ENCODE data around the gene FCHO1. TPM values are rescaled to one million over a fixed set of nuclear protein-coding genes. Genes with fewer than 3 reads are reported as not detected.

Gene FCHO1
- total RNA-seq, 4 donors from 2014 or later, result 32.6 to 48.2 (median 35.7) TPM

GRCh38 chr19:17716309-17716929 is 34.9 kb upstream of the FCHO1 start:
- H3K27ac ChIP-seq, result no peak overlapping the region

GRCh38 chr19:17718550-17718946 is 32.7 kb upstream of the FCHO1 start:
- no peaks in the 10 kb centered on the region for H3K9me3 ChIP-seq
- peaks cover 47% of the 10 kb centered on the region for H3K4me1 ChIP-seq
- H3K4me3 ChIP-seq, result no peak overlapping the region
- H3K27ac ChIP-seq, result no peak overlapping the region
- peaks cover 7% of the 10 kb centered on the region for H3K36me3 ChIP-seq
- DNase-seq (ENCODE audit: low spot score in 2 of 2), result no peak
- no peaks in the 10 kb centered on the region for H3K27me3 ChIP-seq
- TF ChIP-seq POLR2A (IDR thresholded peaks at IDR 0.05), result no peak
- 78% methylated on average over 4 of the region's 4 CpGs for WGBS

More at GRCh38 chr19:17716309-17716929, 34.9 kb upstream of the FCHO1 start:
- H3K36me3 ChIP-seq, result no peaks in the 10 kb centered on the region
- H3K27me3 ChIP-seq, result no peaks in the 10 kb centered on the region
- TF ChIP-seq POLR2AphosphoS5 (IDR thresholded peaks at IDR 0.05) (no peak), EP300 (IDR thresholded peaks at IDR 0.05) (no peak), CTCF (IDR thresholded peaks at IDR 0.05) (no peak), POLR2A (IDR thresholded peaks at IDR 0.05) (no peak)
- peaks cover 34% of the 10 kb centered on the region for H3K4me1 ChIP-seq
- 72% methylated on average over 4 of the region's 4 CpGs for WGBS
- H3K4me3 ChIP-seq, result no peak overlapping the region
- DNase-seq (ENCODE audit: low spot score in 2 of 2), result no peak
- no peaks in the 10 kb centered on the region for H3K9me3 ChIP-seq

- no peak for DNase-seq (ENCODE audit: low spot score in 2 of 2)
- Histone ChIP-seq H3K27ac (peak within 1 kb of the TSS; percentile 56), H3K9me3 (no peaks in the 10 kb centered on the region), H3K36me3 (peaks cover 13% of the 10 kb centered on the region), H3K4me3 (peak within 1 kb of the TSS; percentile 93), H3K4me1 (peaks cover 47% of the 10 kb centered on the region), H3K27me3 (no peaks in the 10 kb centered on the region)
- 8% methylated on average over 10 of the region's 53 CpGs for WGBS
- no peak for TF ChIP-seq CTCF (IDR thresholded peaks at IDR 0.05)
- no peak for TF ChIP-seq EP300 (IDR thresholded peaks at IDR 0.05)
- no peak for TF ChIP-seq POLR2AphosphoS5 (IDR thresholded peaks at IDR 0.05)
- TF ChIP-seq POLR2A (IDR thresholded peaks at IDR 0.05), result no peak
These were observed 32.1 kb upstream of the FCHO1 start, which contains the start of gene MAP1S for GRCh38 chr19:17718947-17719711. Gene MAP1S (plus strand): TSS chr19:17719480. CDS start chr19:17719503, 23 bp downstream.

GRCh38 chr19:17719730-17720400 is 31.4 kb upstream of the FCHO1 start:
- peak overlapping the region; percentile 93 for H3K4me3 ChIP-seq
- 3% methylated on average over 13 of the region's 38 CpGs for WGBS
- H3K36me3 ChIP-seq, result peaks cover 20% of the 10 kb centered on the region
- no peaks in the 10 kb centered on the region for H3K9me3 ChIP-seq
- no peaks in the 10 kb centered on the region for H3K27me3 ChIP-seq
- H3K27ac ChIP-seq, result peak overlapping the region; percentile 56
- no peak for DNase-seq (ENCODE audit: low spot score in 2 of 2)
- peaks cover 47% of the 10 kb centered on the region for H3K4me1 ChIP-seq
- TF ChIP-seq POLR2AphosphoS5 (IDR thresholded peaks at IDR 0.05) (peak in 1 of 3 donors; percentile 10), POLR2A (IDR thresholded peaks at IDR 0.05) (no peak), EP300 (IDR thresholded peaks at IDR 0.05) (no peak), CTCF (IDR thresholded peaks at IDR 0.05) (no peak)

- Histone ChIP-seq H3K27ac (no peak overlapping the region), H3K27me3 (no peaks in the 10 kb centered on the region), H3K9me3 (no peaks in the 10 kb centered on the region), H3K4me1 (peaks cover 47% of the 10 kb centered on the region), H3K36me3 (peaks cover 26% of the 10 kb centered on the region), H3K4me3 (peak overlapping the region; percentile 93)
- TF ChIP-seq CTCF (IDR thresholded peaks at IDR 0.05), result no peak
- TF ChIP-seq POLR2AphosphoS5 (IDR thresholded peaks at IDR 0.05), result no peak
- TF ChIP-seq POLR2A (IDR thresholded peaks at IDR 0.05), result no peak
- TF ChIP-seq EP300 (IDR thresholded peaks at IDR 0.05), result no peak
- WGBS, result 18% methylated on average over 7 of the region's 7 CpGs
- no peak for DNase-seq (ENCODE audit: low spot score in 2 of 2)
These were observed 30.8 kb upstream of the FCHO1 start for GRCh38 chr19:17720440-17720839.

All from suprapubic skin (tissue), 4 donors.